Measurements from ENCODE around the gene ANXA2R.
A peak's percentile ranks its signal among the peaks of the same experiment; 100 is the strongest.

The ANXA2R gene

DNA sequence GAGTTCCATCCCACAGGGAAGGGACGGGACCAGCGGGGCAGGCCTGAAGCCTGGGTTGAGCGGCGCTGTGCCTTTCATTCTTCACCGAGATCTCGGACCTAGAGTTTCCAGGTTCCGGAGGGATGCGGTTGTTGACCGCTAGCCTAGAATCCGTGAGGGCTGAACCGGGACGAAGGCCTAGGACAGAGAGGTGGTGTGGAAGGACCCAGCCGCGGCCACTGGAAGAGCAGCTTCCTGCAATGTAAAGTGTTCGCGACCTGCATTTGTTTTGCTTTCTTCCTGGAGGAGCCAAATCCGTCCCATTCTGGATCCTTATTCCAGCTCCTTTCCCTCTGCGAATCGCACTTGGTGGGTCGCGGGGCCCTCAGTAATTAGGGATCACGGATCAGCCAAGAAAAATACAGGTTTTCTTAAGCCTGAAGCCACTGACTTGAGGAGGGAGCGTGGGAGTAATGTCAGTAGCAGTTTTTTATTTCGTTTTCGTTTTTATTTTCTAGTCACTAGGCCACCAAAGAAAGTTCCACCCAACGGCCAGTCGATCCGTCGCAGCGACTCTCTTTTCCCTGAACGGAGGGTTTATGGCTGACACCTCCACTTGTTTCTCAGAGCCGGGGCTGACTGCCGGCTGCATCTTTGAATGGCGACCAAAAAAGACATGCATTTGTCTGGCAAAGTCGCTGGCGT is 48.6 kb downstream of the ANXA2R start:
- peak in 2 of 42 donors; percentile 2 to 3 for DNase-seq
- intact Hi-C loops (cut with DNase I), result no loop called here

GRCh38 chr5:42990892-42991291 is 49.2 kb downstream of the ANXA2R start:
- intact Hi-C loops (cut with DNase I), result no loop called here
- no peak for DNase-seq
